ENCODE data around the gene ZEB1.
"Not testable (repeated sequence)": the region's sequence is repeated elsewhere in the genome, so short reads cannot be mapped to it uniquely, and the experiment has no call there.

ZEB1 gene

DNA sequence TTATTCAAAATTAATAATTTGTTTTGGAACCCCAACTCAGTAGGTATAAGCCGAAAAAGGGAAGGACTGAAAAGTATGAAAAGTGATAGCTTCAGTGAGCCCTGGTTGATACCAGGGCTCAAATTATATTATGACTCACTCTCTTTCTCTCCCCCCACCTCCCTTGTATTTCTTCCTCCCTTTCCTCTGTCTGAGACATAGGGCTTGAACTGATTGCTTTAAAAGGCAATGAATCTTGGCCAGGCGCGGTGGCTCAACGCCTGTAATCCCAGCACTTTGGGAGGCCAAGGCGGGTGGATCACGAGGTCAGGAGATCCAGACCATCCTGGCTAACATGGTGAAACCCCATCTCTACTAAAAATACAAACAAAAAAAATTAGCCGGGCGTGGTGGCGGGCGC is 108.3 kb downstream of the ZEB1 start:
- not testable (repeated sequence) for DNase-seq

DNA sequence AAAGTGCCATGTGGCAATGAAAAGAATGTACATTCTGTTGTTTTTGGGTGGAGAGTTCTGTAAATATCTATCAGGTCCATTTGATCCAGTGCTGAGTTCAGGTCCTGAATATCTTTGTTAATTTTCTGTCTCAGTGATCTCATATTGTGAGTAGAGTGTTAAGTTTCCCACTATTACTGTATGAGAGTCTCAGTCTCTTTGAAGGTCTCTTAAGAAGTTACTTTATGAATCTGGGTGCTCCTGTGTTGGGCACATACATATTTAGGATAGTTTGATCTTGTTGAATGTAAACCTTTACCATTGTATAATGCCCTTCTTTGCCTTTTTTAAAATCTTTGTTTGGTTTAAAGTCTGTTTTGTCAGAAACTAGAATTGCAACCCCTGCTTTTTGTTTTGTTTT is 109.5 kb downstream of the ZEB1 start:
- DNase-seq: not testable (repeated sequence)

DNA sequence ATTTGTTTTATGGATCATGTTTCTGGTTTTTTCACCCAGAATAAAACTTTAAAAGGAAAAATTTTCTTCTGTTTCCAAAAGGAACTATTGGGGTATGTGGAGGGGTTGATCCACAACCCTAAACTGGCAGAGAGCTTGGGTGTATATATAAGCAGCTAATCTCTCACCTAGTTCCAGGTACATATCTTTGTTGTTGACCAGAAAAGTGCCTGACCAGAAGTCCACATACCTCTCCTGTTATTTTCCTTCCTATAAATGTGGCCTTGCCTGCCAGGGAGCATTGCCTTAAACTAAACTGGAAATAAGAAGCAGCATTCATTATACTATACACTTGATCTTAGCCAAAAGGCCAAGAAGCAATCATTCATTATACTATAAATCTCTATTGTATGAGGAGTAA is 112.0 kb downstream of the ZEB1 start:
- DNase-seq: no peak

DNA sequence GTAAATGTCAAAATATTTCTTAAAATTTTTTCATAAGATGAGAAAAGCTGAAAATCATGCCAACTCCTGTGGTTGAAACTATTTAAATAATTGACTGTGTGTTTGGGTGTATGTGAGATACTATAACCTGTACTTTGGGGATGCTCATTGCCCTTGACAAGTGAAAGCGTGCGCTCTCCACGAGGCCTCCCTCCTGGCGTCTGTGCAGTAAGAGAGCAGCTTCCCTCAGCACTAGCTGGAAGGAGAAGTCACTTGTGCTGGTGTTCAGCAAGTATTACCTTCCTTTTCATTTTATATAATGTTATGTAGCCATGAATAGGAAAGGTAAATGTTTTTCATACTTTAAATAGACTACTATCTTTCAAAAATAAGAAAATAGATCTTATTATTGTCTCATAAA is 118.9 kb downstream of the ZEB1 start:
- DNase-seq: no peak

DNA sequence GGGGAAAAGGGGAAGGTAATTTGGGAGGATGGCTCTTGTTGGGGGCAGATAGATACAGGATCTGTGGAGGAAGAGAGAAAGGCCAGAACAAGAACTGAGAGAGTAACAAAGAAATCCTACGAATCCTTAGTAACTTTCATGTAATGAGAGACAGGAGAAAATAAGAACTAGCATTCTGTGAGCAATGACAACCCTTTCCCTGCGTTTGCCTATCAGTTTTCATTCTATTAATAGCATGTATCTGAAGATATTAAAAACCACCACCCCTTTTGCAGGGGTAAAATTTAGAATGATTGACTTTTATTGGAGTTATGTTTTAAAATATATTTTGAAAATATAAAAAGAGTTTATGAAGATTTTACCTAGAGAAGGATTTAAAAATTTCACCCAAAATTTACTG is 132.8 kb downstream of the ZEB1 start:
- DNase-seq: no peak

DNA sequence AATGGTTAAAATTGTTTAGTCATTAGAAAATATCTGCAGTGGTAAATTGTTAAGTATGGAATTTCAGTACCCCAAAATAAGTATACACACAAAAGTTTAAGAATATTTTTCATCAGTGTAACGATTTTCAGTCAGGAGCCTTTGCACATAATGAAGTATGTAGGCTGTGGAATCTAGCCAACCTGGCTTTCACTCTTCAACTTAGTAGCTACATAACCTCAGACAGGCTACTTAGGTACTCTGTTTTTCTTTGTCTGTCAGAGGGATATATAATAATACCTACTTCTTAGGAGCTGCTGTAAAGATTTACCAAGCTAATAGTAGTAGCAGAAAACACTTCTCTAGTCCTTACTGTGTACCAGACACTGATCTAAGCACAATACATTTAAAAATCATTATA is 137.5 kb downstream of the ZEB1 start:
- DNase-seq: no peak

DNA sequence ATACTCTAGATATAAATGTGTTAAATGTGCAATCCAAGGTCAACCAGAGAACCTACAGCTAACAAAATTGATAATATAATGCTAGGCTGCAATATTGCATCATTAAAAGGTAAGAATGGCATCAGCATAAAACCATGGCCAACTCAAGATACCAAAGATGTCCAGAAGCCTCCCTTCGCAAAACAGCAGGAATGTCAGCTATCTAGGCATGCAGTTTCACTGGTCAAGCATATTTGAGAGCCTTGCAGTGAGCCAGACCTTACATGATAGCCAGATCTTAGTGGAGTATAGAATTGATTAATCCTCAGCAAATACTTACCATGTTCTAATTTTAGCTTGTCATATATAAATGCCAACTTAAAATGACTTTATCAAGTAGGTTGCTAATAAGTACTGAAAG is 138.8 kb downstream of the ZEB1 start:
- no peak for DNase-seq

DNA sequence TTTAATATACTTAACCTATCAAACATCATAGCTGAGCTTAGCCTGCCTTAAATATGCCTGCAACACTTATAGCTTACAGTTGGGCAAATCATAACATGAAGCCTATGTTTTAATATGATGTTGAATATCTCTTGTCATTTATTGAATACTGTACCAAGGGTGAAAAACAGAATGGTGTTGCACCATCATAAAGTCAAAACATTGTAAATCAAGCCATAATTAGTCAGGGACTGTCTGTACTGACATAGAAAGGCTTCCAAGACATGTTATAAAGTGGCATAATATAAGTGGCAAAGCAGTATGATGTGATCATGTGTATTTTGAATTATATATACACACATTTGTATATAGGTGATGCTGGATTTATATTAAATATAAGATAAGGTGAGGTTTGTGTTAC is 140.0 kb downstream of the ZEB1 start:
- no peak for DNase-seq

DNA sequence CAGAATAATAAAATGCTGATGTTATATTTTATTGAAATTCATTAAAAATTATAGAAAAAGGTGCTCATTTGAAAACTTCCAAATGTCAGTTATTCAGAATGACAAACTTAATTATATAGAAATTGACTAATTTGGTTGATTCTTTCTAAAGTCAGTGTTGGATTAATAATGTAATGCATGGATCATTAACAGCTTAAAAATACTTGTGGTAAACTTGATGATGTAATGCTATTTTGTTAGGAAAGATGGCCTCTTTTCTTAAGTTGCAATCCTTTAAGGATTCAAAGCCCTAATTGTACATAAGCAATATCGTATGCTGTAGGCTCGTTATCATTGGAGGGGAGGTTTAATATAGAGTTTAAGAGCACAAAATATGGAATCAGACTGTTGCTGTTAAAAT is 141.2 kb downstream of the ZEB1 start:
- no peak for DNase-seq

DNA sequence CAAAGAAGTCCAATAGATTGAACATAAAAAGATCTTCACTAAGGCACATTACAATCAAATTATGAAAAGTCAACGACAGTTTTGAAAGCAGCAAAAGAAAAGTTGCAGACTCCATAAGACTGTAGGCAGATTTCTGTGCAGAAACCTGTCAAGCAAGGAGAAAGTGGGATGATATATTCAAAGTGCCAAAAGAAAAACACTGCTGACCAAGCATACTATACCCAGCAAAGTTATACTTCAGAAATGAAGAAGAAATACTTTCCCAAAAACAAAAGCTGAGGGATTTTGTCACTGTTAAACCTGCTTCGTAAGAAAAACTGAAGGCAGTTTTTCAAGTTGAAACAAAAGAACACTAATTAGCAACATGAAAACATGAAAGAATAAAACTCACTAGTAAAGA is 145.5 kb downstream of the ZEB1 start:
- DNase-seq: no peak

DNA sequence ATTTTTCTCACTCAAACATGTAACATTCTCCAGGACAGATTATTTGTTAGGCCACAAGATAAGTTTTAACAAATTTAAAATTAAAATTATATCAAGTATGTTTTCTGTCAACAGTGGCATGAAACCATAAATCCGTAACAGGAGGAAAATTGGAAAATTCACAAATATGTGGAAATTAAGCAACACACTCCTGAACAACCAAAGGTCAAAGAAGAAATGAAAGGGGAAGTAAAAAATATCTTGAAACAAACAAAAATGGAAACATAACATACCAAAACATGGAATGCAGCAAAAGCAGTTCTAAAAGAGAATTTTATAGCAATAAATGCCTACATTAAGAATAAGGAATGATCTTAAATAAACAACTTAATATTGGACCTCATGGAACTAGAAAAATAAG is 147.3 kb downstream of the ZEB1 start:
- DNase-seq: no peak

DNA sequence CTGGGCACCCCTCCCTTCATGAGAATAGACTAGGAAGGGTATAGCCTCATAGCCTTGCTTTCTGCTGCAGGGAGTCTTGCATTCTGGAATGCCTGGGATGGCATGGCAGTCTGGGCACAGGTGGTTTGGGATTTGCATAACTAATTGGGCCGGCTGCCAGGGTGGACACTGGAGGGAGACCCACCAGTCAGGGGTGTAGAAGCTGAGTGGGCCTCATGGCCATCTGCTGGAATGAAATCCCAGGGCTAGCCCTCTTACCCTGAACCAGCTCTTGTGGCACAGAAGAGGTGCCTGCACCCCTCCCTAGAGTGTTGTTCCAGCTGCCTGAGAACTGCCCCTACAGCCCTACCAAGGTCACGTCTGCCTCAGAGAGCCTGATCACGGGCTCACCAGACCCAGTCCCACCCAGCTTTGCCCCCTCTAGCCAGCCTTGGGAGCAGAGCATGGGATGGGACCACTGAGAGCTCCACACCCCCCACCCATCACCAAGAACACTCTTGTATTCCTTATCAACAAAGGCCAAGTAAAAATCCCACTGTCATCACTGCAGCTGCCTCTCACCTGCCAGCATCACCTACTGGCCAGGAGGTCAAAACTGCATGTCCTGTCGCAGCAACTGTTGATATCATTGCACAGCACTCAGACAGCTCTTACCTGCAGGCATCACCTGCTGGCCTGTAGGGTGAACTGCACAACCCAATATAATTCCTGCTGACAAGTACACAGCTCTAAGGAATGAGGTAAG is 148.9 kb downstream of the ZEB1 start:
- no peak for DNase-seq

DNA sequence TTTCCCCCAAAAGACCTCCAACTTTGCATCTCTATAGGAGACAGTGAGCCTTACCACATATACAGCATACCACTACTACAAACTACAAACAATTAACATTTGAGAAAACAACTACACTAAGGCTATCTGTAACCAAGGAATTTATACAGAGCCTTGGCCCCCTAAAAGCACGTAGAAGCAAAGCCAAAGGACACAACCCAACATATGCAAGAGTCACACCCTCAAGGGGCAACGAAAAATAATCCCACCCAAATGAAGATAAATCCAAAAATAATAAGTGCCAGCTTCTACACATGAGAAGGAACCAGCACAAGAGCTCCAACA is 149.5 kb downstream of the ZEB1 start:
- DNase-seq: no peak

DNA sequence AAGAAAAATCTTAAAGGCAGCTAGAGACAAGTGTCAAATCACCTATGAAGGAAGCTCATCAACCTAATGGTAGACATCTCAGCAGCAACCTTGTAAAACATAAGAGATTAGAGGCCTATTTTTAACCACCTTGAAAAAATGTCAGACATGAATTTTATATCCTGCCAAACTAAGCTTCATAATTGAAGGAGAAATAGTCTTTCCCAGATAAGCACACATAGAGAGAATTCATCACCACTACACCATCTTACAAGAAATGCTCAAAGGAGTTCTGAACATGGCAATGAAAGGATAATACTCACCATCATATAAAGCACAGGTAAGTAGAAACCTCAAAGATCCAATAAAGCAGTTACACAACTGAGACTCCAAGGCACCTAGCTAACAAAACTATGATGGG is 156.5 kb downstream of the ZEB1 start:
- DNase-seq: no peak

DNA sequence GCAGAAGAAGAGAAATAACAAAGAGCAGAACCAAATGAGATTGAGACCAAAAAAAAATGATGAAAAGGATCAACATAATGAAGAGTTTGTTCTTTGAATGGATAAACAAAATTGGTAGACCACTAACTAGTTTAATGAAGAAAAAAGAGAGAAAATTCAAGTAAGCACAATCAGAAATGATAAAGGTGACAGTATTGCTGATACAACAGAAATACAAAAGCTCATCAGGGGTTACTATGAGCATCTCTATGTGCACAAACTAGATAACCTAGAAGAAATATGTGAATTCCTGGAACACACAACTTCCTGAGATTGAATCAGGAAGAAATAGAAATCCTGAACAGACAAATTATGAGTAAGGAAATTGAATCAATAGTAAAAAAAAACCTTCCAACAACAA is 157.1 kb downstream of the ZEB1 start:
- no peak for DNase-seq

DNA sequence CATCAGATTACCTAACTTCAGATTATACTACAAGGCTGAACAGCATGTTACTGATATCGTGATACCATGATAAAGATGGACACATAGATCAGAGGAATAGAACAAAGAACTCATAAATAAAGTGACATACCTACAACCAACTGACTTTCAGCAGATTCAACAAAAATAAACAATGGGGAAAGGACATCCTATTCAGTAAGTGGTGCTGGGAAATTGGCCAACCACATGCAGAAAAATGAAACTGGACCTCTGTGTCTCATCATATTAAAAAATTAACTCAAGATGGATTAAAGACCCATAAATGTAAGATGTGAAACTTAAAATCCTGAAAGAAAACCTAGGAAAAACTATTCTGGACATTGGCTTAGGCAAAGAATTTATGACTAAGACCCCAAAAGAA is 158.6 kb downstream of the ZEB1 start:
- no peak for DNase-seq

DNA sequence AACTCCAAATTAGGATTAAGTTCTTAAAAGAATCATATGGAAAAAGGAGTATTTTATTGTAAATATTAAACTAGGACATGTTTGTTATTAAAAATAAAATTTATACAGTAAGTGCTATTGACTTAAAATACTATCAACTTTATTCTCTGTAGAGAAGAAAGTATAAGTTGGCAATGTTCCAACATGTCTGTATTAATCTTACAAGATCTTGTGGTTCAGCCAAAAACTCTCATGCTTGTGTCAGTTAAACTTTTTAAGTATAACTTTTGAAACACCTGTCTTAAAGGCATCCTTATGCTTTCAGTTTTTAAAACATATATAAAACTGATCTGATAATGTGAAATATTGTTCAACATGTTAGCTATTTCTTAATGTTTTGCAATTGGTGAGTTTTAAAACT is 160.7 kb downstream of the ZEB1 start:
- no peak for DNase-seq

DNA sequence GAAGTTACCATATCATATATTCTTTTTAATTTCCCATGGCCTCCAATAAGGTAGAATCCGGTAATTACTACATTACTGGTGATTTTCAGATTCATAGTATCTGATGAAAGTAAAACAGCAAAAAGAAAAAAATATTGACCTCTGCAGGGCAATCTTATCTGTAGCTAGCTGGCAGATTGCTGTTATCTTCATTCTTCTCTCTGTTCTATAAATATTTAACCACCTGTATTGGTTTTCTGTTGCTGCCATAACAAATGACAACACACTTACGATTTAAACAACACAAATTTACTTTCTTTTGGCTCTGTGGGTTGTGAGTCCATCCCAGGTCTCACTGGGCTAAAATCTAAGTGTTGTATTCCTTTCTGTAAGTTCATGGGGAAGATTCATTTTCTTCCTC is 164.5 kb downstream of the ZEB1 start:
- no peak for DNase-seq

DNA sequence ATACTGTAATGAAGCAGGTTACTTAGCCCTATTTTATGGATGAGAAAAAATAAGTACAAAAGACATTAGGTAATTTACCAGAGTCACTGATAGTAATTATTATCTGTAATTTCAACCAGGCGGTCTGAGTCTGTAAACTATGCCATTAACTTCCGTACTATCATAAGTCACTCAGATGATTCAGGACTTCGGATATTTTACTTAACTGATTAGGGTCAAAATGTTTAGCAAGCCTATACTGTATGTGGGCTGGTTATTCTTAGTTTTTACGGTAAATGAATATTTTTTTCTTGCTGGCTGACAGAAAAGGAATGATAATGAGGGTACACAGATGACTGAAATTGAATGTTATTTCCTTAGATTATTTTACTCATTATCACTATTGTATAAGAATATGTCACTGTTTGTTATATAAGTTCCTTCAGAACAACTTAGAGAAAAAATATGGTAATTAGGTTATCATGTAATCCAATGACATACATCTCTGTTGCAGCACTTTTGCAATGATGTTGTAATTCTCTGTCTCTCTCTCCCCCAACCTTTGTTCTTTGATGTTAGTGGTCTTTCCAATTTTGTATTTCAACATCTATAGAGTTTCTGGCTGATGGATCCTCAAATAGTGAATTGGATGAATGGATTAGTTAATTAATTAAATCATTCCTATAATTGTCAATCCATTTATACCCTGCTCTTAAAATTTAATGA is 165.6 kb downstream of the ZEB1 start:
- no peak for DNase-seq

DNA sequence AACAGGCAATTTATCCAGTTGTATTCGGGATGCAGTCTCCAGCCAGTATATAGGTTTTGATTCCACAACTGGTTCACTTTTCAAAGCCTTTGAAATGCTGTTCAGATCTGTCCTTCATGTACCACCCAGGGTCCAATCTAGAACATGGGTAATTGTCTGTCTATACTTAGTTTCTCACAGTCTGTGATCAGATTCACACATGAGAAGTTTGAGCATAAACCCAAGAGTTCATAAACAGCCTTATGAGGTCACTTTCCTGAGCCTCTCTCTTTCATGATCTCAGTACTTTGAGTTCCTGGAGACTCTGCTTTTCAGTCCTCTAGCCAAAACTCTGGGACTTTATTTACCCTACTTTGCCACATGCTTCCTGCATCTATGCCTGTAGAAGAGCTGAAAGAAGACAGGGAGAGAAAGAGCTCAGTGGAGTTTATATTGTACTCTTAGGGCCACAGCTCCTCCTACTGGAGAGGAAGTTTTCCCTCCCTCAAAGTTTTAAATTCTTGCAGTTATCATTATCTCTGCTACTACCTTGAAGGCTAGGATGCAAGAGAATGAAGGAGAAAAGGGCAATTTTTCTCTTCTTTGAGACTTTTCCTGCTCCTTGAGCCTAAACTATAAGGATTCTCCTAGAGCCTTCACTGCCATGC is 172.0 kb downstream of the ZEB1 start:
- peak; percentile 9 for DNase-seq

DNA sequence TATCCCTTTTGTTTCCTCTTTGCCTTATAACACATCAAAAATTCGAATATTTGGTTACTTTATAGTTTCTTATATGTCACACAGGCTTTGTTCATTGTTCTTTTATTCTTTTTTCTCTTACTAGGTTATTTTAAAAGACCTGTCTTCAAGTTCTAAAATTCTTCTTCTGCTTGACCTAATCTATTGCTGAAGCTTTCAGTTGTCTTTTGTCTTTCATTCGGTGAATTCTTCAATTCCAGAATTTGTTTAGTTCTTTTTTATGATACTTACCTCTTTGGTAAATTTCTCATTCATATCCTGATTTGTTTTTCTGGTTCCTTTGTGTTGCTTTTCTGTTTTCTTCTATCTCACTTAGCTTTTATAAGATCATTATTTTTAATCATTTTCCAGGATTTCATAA is 188.4 kb downstream of the ZEB1 start:
- no peak for DNase-seq

DNA sequence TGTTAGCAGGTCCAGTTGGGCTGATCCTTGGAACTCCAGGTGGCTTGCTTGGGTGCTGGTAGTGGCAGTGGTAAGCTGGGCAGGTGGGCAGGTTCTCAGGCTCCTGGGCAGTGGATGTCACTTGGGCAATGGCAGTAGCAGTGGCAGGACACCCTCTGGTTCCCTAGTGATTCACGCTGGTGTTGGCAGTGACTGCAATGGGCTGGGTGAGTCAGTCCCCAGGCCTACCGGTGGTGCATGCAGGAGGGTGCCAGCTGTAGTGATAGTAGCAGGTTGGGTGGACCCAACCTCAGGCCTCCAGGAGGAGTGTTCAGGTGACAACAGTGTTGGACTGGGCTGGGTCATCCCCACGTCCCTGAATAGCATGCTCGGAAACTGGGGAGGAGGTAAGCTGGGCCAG is 189.2 kb downstream of the ZEB1 start:
- no peak for DNase-seq

DNA sequence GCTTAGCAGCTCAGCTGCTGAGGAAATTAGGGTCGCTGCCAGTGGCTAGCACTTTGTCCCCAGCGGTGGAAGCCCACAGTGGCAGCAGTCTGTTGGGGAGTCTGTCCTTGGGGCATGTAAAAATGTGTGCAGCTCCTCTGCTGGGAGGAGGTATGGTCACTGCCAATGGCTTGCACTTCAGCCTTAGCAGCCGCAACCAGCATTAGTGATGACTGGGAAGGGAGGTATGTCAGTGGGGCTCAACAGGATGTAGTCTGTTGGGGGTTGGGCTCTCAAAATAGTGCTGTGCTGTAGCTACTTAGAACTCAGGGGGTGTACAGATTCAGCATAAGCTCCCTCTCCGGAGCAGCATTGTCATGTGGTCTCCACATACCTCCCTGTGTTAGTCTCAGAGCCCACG is 189.9 kb downstream of the ZEB1 start:
- no peak for DNase-seq

DNA sequence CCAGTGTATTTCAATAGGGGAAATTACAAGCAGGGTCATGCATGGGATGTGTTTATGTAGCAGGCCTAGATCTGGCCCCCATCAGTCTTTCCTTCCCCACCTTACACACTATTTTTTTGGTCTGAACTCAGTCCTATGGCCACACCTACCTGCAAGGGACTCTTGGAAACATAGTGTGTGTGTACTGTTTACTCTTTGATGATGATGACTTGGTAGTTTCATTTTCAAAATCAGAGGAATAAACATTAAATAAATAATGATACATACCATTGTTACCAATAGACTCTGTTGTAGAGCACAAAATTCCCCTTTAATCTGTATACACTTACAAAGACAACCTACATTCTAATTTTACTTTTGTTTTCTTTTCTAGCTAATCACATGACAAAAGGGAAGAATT is 191.0 kb downstream of the ZEB1 start:
- DNase-seq: no peak

DNA sequence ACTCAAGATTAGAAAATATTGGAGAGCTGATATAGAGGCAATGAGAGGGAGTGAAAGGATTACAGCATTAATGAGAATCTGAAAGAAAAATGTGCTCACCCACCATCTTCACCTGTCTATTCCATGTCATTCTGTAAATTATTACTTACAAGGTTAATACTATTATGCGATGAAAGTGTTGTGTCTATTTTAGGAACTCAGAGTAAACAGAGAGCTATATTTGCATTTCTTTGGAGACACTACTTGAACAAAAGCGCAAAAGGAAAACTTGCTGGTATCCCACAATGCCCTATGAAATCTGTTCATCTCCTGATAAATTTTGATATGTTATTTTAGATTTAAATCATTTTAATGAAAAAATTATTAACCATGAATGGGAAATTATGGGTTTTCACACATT is 196.1 kb downstream of the ZEB1 start:
- DNase-seq: no peak

Data from central memory CD4-positive, alpha-beta T cell (primary cell).